Measurements from ENCODE around the gene SMO. TPM values are rescaled to one million over a fixed set of nuclear protein-coding genes. Genes with fewer than 3 reads are reported as not detected.

Gene SMO
- total RNA-seq, 2 donors from 2014 or later, result 4.7 to 9.9 TPM

DNA sequence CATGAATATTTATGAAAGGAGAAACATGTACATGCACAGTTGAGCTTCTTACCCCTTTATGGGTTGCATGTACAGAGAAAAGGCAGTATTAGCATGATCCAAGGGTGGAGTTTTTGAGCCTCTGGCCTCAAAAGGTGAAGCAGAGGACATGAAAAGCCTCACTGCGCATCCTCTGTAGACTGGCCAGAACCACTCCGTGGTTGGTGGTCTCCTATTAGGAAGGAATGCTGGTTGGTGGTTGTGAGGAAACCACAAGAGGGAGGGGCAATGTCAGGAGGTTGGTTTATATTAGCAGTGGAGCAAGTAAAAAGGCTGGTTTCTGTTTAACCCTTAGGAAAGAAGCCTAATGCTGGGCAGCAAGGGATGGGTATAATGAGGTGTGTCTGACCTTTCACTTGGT, 73.9 kb downstream of the SMO start:
- TF ChIP-seq, protein P1, sequence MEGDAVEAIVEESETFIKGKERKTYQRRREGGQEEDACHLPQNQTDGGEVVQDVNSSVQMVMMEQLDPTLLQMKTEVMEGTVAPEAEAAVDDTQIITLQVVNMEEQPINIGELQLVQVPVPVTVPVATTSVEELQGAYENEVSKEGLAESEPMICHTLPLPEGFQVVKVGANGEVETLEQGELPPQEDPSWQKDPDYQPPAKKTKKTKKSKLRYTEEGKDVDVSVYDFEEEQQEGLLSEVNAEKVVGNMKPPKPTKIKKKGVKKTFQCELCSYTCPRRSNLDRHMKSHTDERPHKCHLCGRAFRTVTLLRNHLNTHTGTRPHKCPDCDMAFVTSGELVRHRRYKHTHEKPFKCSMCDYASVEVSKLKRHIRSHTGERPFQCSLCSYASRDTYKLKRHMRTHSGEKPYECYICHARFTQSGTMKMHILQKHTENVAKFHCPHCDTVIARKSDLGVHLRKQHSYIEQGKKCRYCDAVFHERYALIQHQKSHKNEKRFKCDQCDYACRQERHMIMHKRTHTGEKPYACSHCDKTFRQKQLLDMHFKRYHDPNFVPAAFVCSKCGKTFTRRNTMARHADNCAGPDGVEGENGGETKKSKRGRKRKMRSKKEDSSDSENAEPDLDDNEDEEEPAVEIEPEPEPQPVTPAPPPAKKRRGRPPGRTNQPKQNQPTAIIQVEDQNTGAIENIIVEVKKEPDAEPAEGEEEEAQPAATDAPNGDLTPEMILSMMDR (IDR thresholded peaks at IDR 0.05), result no peak
- no peaks in the 10 kb centered on the region for H3K27me3 ChIP-seq

More for the DNA sequence above, 73.9 kb downstream of the SMO start:
- H3K9me3 ChIP-seq, result no peaks in the 10 kb centered on the region
- no peak for DNase-seq (ENCODE audit: low spot score)
- H3K27ac ChIP-seq, result no peak overlapping the region
- no peak overlapping the region for H3K4me3 ChIP-seq
- H3K36me3 ChIP-seq, result no peaks in the 10 kb centered on the region
- H3K4me1 ChIP-seq, result no peaks in the 10 kb centered on the region

Other genes with a start within 250 kb of the SMO start
- 10 to 100 TPM; 23.5 to 23.6 TPM for gene TNPO3, start 133.5 kb upstream of the SMO start, total RNA-seq
- gene TSPAN33, start 43.9 kb upstream of the SMO start, total RNA-seq, result 10 to 100 TPM in 1 of 2 donors, 1 to 10 TPM in 1; 9.8 to 11.1 TPM
- 1 to 10 TPM; 5.6 to 6.5 TPM for gene AHCYL2, start 36.4 kb downstream of the SMO start, total RNA-seq
- 10 to 100 TPM in 1 of 2 donors, 1 to 10 TPM in 1; 8.5 to 11.3 TPM for gene STRIP2, start 245.8 kb downstream of the SMO start, total RNA-seq

All from right atrium auricular region (tissue), 2 donors.